Stimulated activated CD4-positive, alpha-beta T cell treated with anti-CD3 and anti-CD28 coated beads, Interleukin-15, amount 100 ng/mL, for 24 hours (primary cell): ENCODE results near the gene TNFRSF8.
"Not testable (repeated sequence)": the region's sequence is repeated elsewhere in the genome, so short reads cannot be mapped to it uniquely, and the experiment has no call there.

Source experiments
- DNase-seq: peaks from one replicate; pipeline ENCODE4 v3.0.0-alpha.2; 2020

TNFRSF8 gene

GRCh38 chr1:12088607-12089006 is 25.5 kb downstream of the TNFRSF8 start:
- peak; percentile 56 for DNase-seq

- DNase-seq: no peak
Observed at GRCh38 chr1:12090326-12090725, 27.2 kb downstream of the TNFRSF8 start.

GRCh38 chr1:12091191-12091590 is 28.1 kb downstream of the TNFRSF8 start:
- DNase-seq: no peak

GRCh38 chr1:12094180-12094579 is 31.1 kb downstream of the TNFRSF8 start:
- DNase-seq: no peak

GRCh38 chr1:12095452-12096263 is 32.6 kb downstream of the TNFRSF8 start:
- no peak for DNase-seq

- DNase-seq: no peak
Observed at GRCh38 chr1:12096615-12097014, 33.5 kb downstream of the TNFRSF8 start.

- DNase-seq: no peak
Observed at GRCh38 chr1:12097321-12097720, 34.2 kb downstream of the TNFRSF8 start.

- DNase-seq: no peak
Observed at GRCh38 chr1:12098786-12099185, 35.7 kb downstream of the TNFRSF8 start.

GRCh38 chr1:12099610-12100009 is 36.5 kb downstream of the TNFRSF8 start:
- DNase-seq: no peak

GRCh38 chr1:12100071-12100470 is 37.0 kb downstream of the TNFRSF8 start:
- no peak for DNase-seq

- DNase-seq: not testable (repeated sequence)
Observed at GRCh38 chr1:12101120-12101519, 38.0 kb downstream of the TNFRSF8 start.

- DNase-seq: no peak
Observed at GRCh38 chr1:12102066-12102465, 39.0 kb downstream of the TNFRSF8 start.

- DNase-seq: no peak
Observed at GRCh38 chr1:12104417-12104816, 41.3 kb downstream of the TNFRSF8 start.

GRCh38 chr1:12106153-12106552 is 43.0 kb downstream of the TNFRSF8 start:
- DNase-seq: no peak

GRCh38 chr1:12106861-12107260 is 43.8 kb downstream of the TNFRSF8 start:
- DNase-seq: not testable (repeated sequence)

GRCh38 chr1:12107718-12108117 is 44.6 kb downstream of the TNFRSF8 start:
- no peak for DNase-seq

GRCh38 chr1:12109901-12110300 is 46.8 kb downstream of the TNFRSF8 start:
- no peak for DNase-seq

- no peak for DNase-seq
Observed at GRCh38 chr1:12111741-12112140, 48.6 kb downstream of the TNFRSF8 start.

GRCh38 chr1:12112711-12113161 is 49.6 kb downstream of the TNFRSF8 start:
- no peak for DNase-seq

- DNase-seq: no peak
Observed at GRCh38 chr1:12113433-12114339, 50.6 kb downstream of the TNFRSF8 start.

- no peak for DNase-seq
Observed at GRCh38 chr1:12114340-12114683, 51.2 kb downstream of the TNFRSF8 start.

GRCh38 chr1:12114916-12115315 is 51.8 kb downstream of the TNFRSF8 start:
- DNase-seq: no peak

GRCh38 chr1:12121212-12122003 is 58.3 kb downstream of the TNFRSF8 start:
- no peak for DNase-seq
